ENCODE results near the gene GDF9. TPM values are rescaled to one million over a fixed set of nuclear protein-coding genes. Genes with fewer than 3 reads are reported as not detected.

GDF9 gene
- total RNA-seq, 2 donors from 2014 or later: 0.26 to 0.33 TPM

DNA sequence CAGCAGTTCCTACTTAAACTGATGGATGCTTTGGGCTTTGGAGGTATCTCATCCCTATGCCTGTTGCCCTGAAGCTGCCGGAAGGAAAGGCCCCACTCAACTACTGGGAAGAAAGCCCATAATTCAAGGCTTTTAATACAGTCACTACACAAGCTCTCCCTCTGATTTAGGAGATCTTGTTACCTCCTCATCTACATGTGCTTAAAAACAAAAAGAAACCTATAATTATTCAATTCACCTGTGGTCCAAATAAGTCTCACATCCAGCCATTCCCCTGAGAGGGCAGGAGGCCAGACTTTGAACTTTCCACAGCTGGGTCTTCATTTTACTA lies 6.5 kb upstream of the GDF9 start:
- peak overlapping the region; percentile 55 to 82 (median 78) for H3K27ac ChIP-seq
- intact Hi-C loops (cut with DNase I): no loop called here
- no peak overlapping the region for H3K4me3 ChIP-seq
- WGBS, 2 donors: 79 to 86% methylated on average over 1 of the region's 1 CpG
- no peak for TF ChIP-seq POLR2A (IDR thresholded peaks at IDR 0.05)
- TF ChIP-seq, protein P1, sequence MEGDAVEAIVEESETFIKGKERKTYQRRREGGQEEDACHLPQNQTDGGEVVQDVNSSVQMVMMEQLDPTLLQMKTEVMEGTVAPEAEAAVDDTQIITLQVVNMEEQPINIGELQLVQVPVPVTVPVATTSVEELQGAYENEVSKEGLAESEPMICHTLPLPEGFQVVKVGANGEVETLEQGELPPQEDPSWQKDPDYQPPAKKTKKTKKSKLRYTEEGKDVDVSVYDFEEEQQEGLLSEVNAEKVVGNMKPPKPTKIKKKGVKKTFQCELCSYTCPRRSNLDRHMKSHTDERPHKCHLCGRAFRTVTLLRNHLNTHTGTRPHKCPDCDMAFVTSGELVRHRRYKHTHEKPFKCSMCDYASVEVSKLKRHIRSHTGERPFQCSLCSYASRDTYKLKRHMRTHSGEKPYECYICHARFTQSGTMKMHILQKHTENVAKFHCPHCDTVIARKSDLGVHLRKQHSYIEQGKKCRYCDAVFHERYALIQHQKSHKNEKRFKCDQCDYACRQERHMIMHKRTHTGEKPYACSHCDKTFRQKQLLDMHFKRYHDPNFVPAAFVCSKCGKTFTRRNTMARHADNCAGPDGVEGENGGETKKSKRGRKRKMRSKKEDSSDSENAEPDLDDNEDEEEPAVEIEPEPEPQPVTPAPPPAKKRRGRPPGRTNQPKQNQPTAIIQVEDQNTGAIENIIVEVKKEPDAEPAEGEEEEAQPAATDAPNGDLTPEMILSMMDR (IDR thresholded peaks at IDR 0.05): no peak
- H3K36me3 ChIP-seq (replicated peaks in 1 of 2; ENCODE audit: insufficient read depth in 1 of 2, low read depth in 2 of 2): no peaks in the 10 kb centered on the region
- H3K4me1 ChIP-seq: peaks cover 44% of the 10 kb centered on the region
- DNase-seq (no peak), ATAC-seq (peak; percentile 3)
- no peaks in the 10 kb centered on the region for H3K27me3 ChIP-seq
- no peaks in the 10 kb centered on the region for H3K9me3 ChIP-seq

DNA sequence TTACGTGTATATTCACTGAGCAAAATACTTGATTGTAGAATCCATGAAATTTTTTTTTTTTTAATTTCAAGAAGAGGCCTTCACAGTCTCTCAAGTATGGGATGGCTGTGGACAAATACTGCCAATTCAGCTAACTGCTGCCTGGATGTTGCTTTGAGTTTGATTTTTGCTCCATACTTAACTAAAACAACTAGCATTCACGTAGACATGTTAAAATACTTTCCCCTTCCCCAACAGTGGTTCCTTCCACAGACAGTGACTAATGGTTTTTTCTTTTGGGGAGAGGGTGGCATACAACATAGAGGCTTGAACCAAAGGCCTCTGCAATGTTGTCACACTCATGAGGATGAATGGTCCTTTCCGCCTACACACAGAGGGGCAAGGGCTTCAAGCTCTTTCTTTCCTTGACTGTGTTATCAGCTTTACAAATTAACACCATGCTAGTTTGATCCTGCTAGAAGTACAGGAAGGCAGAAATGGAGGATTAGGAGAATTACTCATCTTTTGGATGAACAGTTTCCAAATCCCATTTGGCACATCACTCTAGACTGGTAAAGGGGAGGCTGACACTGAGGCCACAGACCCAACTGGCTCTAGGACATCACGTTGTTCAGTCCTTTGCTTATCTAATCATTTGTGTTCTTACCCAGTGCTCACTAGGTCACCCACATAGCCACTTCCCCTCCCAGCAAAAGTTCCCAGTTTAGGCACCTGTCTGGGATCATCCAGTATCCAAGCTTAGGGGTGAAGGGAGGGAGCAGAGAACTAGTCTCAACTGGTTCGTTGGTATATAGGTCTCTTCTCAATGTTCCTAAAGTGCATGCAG lies 5.4 kb upstream of the GDF9 start:
- Histone ChIP-seq H3K36me3 (replicated peaks in 1 of 2; ENCODE audit: insufficient read depth in 1 of 2, low read depth in 2 of 2) (no peaks in the 10 kb centered on the region), H3K27ac (peak overlapping the region; percentile 55 to 82 (median 78)), H3K27me3 (no peaks in the 10 kb centered on the region), H3K4me3 (no peak overlapping the region), H3K9me3 (no peaks in the 10 kb centered on the region), H3K4me1 (peaks cover 50% of the 10 kb centered on the region)
- TF ChIP-seq, protein P1 (IDR thresholded peaks at IDR 0.05): no peak
- no peak for TF ChIP-seq POLR2A (IDR thresholded peaks at IDR 0.05)
- ATAC-seq (no peak), DNase-seq (no peak)
- intact Hi-C loops (cut with DNase I): no loop called here
- WGBS, 2 donors: 75 to 83% methylated on average over 5 of the region's 5 CpGs

DNA sequence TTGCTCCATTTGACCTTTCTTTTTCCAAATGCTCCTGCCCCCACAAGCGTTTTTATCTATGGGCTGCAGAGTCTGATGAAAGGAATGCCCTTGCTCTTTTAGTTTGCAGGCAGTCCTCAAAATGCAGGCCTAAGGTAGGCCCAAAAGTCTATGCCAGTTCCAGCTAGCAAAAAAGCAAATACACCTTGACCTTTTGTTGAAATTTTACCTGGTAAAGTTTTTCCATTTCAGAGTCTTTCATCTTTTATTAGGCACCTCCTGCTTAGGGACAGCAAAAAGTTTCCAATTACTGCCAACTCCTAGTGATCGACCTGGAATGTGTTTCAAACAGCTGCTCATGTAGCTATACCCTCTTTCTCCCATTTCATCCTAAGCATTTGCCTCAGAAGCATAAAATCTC lies 4.5 kb upstream of the GDF9 start:
- DNase-seq: no peak
- no peaks in the 10 kb centered on the region for H3K9me3 ChIP-seq
- peak overlapping the region in 2 of 4 donors; percentile 82 for H3K27ac ChIP-seq
- H3K4me1 ChIP-seq: peaks cover 53% of the 10 kb centered on the region
- H3K27me3 ChIP-seq: no peaks in the 10 kb centered on the region
- no peaks in the 10 kb centered on the region for H3K36me3 ChIP-seq (replicated peaks in 1 of 2; ENCODE audit: insufficient read depth in 1 of 2, low read depth in 2 of 2)
- 31 to 45% methylated on average over 2 of the region's 2 CpGs for WGBS, 2 donors
- intact Hi-C loops (cut with DNase I): no loop called here
- no peak overlapping the region for H3K4me3 ChIP-seq
- ATAC-seq: no peak
- TF ChIP-seq, protein P1 (IDR thresholded peaks at IDR 0.05): no peak
- no peak for TF ChIP-seq POLR2A (IDR thresholded peaks at IDR 0.05)

GRCh38 chr5:132868754-132869153 lies 2.5 kb upstream of the GDF9 start:
- ATAC-seq: no peak
- H3K4me3 ChIP-seq: no peak overlapping the region
- no peaks in the 10 kb centered on the region for H3K9me3 ChIP-seq
- no peak for DNase-seq
- H3K4me1 ChIP-seq: peaks cover 49% of the 10 kb centered on the region
- no peak overlapping the region for H3K27ac ChIP-seq
- no peak for TF ChIP-seq POLR2A (IDR thresholded peaks at IDR 0.05)
- TF ChIP-seq, protein P1 (IDR thresholded peaks at IDR 0.05): no peak
- no peaks in the 10 kb centered on the region for H3K36me3 ChIP-seq (replicated peaks in 1 of 2; ENCODE audit: insufficient read depth in 1 of 2, low read depth in 2 of 2)
- 85% methylated on average over 4 of the region's 4 CpGs for WGBS, 2 donors
- no peaks in the 10 kb centered on the region for H3K27me3 ChIP-seq
- intact Hi-C loops (cut with DNase I): no loop called here

DNA sequence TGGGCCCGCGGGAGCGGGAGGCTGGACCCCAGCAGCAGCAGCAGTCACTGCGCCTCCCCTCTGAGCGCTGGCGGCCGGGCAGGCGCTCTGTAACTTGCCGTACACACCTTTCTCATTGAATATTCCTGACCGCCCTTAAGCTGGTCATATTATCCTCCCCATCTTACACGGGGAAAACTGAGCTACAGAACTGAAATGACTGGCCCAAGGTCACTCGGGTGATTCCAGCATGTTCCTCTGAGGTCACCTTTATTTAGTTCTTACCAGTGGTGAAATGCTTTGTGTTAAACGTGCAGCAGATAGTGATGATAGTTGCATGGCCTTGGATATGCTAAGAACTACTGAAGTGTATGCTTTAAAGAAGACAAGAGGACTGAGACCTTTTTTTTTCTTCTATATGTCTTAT lies 780 bp upstream of the GDF9 start:
- TF ChIP-seq, protein P1 (IDR thresholded peaks at IDR 0.05): no peak
- H3K9me3 ChIP-seq: no peaks in the 10 kb centered on the region
- DNase-seq: no peak
- peak overlapping the region; percentile 91 to 96 (median 93) for H3K27ac ChIP-seq
- intact Hi-C loops (cut with DNase I): no loop called here
- WGBS, 2 donors: 1 to 3% methylated on average over 5 to 13 of the region's 13 CpGs
- H3K4me1 ChIP-seq: peaks cover 32% of the 10 kb centered on the region
- ATAC-seq: no peak
- H3K4me3 ChIP-seq: peak overlapping the region; percentile 61 to 78
- H3K27me3 ChIP-seq: no peaks in the 10 kb centered on the region
- no peaks in the 10 kb centered on the region for H3K36me3 ChIP-seq (replicated peaks in 1 of 2; ENCODE audit: insufficient read depth in 1 of 2, low read depth in 2 of 2)
